Caki2 (cell line): ENCODE measurements around the gene ARSG. TPM values are rescaled to one million over a fixed set of nuclear protein-coding genes. Genes with fewer than 3 reads are reported as not detected.

Experiments used
- DNase-seq: peaks from one replicate; pipeline ENCODE4 v3.0.0-alpha.2; 2015; ENCODE audit warnings: low read depth
- in situ Hi-C: cut with HindIII; loops from 2 replicates; pipeline ENCODE4 v1.10.0; 2016; ENCODE audit warnings: low sequenced_read_pairs, low pct_unique_long_range_greater_than_20kb, mixed read lengths
- total RNA-seq: library from RNA; depleted of rRNA; stranded (reverse); fragments of >200 nt; shearing (Covaris generic); gene quantifications from 2 replicates; pipeline ENCODE4 v1.2.3, GENCODE V29; 2014; ENCODE audit warnings: low replicate concordance

Gene ARSG
- total RNA-seq, 1 experiment from 2014 or later: 0.41 TPM

DNA sequence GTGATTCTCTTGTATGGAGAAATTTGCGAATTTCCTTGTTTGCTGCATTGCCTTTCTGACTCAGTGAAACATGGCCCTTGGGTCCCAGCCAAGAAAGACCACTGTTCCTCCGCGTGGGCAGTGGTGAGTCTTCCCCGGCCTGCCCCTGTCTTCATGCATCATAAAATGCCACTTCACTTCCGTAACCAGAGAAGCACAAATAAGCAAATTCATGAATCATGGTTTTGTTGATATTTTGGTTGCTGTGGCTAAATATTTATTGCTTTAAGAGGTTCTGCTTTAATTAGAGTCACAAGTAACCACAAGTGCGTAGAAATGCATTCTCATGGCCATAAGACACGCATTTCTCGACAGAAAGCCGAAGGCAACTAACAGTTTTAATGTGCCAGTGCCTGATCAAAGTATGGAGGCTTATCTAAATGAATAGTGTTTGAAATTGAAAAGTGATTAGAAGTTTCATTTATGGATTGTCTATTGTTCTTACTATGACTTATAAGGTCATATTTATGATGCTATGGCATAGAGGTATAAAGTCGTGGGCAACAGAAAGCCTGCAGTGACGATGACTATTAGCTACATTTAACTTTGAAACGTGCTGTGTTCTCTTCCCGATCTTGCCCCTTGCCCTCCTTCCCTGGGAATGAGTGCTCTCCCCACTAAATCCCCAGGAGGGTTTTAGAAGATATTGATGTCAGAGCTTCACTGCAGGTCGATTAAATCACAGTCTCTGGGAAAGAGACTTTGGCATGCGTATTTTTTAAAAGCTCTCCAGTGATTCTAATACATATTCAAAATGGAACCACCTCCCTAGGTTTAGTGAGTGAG is 90.0 kb downstream of the ARSG start:
- in situ Hi-C loops: no loop called here
- DNase-seq: peak; percentile 95

DNA sequence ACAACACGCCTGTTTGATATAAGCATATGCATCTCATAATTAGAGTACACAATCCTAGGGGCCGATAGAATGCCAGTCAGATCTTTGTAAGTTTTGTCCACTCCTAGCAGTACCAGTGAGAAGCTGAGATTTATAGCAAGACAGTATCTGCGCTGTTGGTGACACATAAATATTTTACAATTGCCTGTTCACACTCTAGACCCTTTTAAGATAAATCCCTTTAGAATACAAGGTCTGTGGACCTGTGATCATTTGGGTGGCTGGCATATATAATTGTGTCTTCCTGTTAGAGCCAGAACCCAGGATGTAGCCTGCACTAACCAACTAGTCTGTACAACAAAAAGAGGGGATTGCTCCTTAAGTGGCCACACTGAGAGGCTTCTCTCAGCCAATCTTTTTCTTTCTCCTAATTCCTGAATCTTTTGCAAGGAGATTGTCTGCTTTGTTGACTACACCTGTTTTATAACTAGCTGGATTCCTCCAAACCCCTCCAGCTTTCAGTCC is 91.3 kb downstream of the ARSG start:
- DNase-seq: peak; percentile 19
- in situ Hi-C loops: no loop called here

DNA sequence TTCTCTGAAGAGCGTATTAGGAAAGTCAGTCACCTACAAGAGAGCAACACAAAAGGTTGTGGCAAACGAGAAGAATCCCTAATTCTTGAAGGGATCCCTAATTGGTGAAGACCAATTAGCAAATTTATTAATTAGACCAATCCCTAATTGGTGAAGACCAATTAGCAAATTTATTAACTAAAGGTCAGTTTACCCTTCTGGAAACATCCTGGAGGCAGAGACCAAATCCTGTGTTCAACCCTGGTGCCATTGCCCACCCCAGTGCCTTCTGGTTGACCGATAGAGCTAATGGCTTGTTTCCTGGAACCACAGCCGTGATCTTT is 91.8 kb downstream of the ARSG start:
- in situ Hi-C loops: no loop called here
- DNase-seq: no peak

DNA sequence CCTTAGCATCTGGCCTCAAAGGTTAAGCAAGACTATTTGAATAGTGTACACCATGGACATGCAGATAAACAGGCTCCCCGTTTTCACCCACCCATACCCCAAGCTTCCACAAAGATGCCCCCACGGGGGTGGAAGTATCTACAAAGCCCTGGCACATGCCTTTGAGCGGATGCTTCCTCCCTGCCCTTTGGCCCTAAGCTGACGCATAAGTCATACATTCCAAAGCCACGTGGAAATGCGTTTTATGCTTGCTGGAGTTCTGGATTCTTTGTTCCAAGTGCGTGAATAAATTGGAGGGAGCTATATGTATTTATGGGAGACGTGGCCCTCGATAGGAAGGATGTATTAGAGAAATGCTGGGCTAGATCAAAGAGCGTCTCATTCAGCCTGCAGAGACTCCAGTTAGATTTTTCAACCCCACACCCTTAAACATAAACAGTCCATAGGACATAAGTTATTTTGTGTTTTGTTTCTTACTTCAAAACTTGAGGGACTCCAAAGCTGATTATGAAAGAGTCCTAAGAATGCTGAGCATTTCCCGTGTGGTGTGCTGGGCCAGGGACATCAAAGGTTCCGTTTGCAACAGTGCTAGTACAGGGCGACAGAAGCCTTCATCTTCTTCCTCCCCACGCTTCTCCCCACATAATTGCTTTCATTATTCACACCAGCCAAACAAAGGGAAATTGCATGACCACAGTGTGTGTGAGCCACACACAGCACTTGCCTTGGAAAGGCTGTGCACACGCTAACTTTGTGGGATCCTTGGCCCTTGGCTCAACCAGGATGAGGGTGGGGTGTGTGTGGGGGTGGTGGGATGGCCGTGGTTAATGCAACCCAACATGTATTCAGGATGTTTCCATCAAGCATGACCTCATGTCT is 92.4 kb downstream of the ARSG start:
- peak; percentile 57 for DNase-seq
- in situ Hi-C loops: no loop called here

DNA sequence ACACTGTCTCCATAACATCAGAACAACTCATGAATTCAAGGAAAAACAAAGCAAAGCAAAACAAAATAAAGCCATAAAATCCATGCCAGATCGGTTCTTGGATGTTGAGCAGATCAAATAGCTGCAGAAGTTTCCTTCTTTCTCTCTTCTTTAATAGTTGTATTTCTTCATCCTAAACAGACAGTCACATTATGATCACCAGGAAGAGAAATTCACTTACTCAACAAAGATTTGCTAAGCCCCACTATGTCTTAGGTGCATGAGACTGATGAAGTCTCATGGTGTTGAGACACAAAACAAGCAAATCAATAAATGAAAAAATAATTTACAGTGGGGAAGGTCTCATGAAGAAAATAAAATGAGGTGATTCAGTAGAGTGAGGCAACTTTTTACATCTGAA is 93.2 kb downstream of the ARSG start:
- no peak for DNase-seq
- in situ Hi-C loops: no loop called here

DNA sequence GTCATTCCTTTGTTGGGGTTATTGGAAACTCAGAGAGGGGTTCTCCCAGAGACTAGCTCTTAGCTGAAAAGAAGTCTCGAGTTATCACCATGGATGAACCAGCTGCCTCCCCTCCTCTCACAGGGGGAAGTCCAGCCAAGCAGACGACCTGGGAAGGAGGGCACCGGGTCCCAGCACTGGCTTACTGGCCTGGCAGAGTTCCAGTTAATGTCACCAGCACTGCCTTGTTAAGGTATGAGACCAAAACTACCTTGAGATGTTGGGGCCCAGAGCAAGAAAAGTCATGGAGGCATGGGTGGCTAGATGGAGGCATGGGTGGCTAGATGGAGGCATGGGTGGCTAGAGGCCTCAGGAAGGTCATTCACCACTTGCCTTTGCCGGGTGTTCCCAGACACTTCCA is 93.6 kb downstream of the ARSG start:
- no peak for DNase-seq
- in situ Hi-C loops: no loop called here

DNA sequence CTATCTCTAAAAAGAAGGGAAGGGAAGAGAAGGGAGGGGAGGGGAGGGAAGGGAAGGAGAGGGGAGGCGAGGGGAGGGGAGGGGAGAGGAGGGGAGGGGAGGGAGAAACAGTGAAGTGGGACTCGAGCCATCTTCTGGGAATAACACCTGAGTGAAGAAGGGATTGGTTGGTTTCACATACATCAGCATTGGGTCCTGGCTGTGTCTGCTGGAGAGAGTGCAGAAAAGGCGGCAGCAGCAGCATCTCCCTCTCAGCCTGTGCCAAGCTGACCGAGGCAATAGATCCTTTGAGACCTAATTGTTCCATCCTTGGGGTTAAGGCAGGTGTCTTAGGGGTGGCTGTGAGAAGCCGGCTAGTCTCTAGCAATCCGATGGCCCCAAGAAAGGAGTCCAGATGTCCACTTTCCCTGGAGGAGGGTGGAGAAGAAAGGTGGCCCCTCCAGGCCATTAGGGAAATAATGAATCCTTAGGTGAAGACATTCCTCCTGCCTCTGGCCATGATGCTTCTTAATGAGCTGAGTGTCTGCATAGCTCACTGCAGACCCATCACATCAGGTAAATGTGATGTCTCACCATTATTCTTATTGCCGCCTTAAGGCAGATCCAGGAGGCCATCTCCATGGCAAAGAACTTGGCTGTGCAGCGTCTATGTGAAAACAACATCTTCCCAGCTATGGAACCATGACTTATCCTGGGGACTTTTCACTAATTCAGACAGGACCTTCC is 94.4 kb downstream of the ARSG start:
- in situ Hi-C loops: no loop called here
- no peak for DNase-seq

DNA sequence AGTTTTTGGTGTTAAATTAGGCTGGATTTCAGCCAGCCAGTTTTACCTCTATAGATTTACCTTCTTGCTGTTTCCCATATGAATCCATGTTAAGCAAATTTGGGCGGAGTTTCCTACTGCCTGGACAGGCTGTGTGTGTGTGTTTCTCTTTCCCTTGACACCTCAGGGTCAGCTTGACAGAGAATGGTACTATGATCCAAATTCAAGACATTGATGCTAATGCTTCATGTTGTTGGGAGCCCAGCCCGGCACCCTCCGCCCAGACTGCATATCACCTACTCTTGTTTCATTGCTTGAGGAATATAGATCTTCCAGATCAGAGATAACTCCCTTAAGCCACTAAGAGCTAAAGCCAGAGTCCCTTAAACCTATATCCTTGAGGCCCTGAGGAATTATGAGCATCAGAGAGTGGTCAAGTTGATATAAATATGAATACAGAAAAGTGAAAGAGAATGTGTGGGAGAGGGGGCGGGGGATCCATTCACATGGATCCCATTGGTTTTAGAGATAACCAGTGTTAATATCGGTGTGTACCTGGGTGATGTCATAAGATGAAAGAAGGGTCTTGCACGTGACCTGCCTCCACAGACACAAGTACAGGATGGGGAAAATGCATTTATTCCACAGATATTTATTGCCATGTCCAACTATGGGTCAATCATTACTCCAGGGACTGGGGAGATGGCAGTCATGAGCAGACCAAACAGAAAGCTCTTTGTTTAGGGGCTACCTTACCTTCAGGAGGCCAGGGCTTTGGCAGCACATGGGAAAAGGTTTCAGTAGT is 96.3 kb downstream of the ARSG start:
- DNase-seq: no peak
- in situ Hi-C loops: no loop called here

DNA sequence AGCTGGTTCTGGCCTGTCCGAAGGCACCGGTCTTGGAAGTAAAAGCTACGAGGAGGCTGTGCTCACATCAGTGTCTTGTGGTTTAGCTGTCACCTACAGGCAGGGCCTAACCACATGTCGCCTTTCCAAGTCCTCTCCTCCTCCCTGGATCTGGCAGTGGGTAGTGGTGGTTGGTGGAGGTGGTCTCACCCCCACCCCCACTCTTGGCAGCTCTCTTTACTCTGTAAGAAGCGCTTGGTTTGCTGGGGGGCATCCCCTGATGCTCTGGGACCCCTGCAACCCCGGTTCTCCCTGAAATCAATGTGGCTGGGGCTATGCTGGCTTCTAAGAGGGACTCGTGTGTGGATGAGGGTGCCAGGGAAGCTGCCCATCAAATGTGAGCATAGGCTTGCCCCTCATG is 97.7 kb downstream of the ARSG start:
- in situ Hi-C loops: no loop called here
- DNase-seq: no peak

DNA sequence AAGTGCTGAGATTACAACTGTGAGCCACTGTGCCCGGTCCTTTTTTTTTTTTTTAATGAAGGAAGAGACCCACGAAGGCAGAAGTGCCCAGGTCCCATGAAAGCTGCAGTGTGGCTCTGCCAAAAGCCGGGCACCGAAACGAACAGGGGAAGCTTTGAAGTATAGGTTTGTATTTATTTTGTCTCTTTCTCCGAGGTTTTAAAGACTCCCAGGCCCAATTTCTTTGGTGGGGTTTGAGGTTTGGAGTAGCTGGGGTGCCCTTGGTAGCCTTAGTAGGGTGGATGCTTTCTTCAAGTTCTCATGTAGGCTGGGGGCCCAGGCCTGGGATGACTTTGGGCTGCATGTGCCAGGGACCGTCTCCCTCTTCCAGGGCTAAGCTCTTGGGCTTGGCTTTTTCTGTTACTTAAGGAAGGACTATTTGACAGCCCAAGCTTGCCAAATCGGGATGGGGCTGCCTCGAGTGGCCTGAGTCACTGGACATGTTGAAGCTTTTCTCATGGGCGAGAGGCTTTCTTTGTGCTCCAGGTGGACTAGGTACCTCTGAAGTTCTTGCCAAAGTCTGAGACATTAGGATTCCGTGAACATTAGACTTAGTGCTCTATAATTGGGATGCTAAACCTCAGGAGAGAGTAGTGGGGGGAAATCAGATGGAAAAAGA is 99.7 kb downstream of the ARSG start:
- DNase-seq: no peak
- in situ Hi-C loops: no loop called here

DNA sequence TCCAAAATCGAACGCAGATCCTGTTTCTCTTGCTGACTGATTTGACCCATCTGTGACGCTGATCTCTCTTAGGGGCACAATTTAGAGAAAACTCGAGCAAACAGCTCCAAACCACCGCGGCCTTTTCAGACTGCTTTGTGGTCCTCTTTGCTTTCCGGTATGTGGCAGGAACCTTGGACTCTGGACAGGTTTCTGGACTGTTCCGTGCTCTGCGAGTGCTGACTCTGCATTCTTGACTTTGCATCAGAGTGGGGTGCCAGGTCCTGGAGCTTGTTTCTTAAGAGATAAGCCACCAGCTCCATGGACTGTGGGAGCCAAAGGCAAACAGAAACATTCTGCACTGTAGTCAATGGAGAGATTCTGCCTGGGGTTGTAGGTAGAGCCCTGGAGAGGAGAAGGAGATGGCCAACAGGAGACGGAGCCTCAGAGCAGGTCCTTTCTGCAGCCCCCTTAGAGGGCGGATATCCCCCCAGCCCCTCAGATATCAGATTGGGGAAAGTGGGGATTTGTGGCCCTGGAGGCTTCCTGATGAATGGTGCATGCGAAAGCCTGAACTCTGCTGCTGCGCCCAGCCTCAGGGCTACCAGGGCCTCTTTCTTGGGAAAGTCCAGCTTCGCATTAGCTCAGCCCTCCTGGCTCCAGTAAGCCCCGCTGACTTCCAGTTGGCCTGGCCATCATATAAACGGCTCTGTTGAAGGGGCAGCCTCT is 100.4 kb downstream of the ARSG start:
- no peak for DNase-seq
- in situ Hi-C loops: no loop called here

DNA sequence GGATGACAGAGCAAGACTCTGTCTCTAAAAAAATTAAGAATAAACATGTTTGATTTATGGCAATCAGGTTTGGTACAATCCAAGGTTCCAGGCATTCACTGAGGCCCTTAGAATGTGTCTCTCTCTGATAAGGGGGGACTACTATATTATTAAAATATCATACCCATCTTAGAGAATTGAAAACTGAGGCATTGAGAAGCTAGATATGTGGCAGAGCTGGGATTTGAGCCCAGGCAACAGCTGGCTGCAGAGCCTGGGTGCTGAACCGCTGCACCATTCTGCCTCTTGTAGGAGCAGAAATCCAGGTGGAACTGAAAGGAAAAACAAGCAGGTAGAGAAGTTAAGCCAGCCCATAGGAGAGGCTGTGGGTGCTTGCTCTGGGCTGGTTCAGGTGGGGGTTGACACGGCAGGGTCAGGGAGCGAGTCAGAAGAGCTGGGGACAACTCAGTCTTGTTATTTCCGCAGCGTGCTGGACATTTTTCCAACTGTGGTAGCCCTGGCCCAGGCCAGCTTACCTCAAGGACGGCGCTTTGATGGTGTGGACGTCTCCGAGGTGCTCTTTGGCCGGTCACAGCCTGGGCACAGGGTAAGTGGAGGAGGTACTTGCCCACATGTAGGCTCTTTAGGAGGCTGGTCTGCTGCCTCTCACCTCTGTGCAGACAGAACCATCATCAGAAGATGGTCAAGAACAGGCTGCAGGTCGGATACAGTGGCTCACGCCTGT is 103.5 kb downstream of the ARSG start:
- in situ Hi-C loops: no loop called here
- DNase-seq: no peak

DNA sequence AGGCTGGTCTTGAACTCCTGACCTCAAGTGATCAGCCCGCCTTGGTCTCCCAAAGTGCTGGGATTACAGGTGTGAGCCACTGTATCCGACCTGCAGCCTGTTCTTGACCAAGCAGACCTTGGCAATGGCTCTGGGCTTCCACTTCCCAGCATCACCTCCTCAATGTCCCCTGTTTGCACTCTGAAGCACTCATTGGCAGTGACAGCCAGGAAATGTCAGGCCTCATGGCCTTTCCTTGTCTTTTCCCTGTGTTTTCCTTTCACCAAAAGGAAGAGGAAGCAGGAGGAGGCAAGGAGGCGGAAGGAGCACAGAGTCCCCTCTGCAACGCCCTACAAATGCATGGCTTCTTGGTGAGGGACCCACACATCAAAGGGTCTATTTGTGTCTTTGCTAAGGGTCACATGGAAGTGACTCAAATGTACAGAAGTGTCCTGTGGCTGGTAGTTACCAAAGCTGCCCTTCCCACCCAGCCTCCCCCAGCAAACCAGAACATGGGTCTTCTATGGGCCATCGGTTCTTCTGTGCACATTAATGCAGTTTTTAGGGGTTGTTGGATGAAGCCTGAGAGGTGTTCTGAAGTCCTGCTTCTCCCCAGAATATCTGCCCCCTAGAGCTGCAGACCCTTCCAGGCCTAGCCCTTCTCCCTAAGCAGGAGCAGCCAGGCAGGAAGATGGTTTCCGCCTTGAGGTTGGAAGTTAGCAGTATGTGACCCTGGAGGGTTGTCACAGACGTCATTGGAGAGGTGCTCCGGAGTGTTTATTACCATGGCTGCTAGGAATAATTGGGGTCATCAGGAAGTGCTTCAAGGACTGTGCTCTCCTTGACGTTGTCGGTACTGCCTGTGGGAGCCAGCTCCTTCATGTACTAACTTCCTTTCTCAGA is 105.2 kb downstream of the ARSG start:
- DNase-seq: no peak
- in situ Hi-C loops: no loop called here

DNA sequence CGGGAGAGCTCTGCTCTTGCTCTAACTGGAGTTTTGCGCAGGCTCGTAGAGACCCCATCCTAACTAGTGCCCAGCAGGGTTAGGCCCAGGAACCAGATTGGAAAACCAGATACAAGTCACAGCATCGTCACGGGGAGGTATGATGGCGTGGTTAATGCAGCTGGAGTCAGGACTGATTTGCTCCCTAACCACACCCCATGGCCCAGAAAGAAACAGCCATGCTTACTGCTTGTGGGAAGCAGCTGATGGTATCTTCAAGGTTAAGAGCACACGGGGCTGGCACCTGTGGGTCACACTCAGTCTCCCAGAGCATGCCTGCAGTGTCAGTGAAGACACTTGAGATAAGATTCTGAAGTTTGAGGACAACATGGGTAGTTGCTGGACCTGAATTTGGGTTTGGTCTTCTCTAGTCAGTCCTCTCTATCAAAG is 105.8 kb downstream of the ARSG start:
- DNase-seq: no peak
- in situ Hi-C loops: no loop called here

DNA sequence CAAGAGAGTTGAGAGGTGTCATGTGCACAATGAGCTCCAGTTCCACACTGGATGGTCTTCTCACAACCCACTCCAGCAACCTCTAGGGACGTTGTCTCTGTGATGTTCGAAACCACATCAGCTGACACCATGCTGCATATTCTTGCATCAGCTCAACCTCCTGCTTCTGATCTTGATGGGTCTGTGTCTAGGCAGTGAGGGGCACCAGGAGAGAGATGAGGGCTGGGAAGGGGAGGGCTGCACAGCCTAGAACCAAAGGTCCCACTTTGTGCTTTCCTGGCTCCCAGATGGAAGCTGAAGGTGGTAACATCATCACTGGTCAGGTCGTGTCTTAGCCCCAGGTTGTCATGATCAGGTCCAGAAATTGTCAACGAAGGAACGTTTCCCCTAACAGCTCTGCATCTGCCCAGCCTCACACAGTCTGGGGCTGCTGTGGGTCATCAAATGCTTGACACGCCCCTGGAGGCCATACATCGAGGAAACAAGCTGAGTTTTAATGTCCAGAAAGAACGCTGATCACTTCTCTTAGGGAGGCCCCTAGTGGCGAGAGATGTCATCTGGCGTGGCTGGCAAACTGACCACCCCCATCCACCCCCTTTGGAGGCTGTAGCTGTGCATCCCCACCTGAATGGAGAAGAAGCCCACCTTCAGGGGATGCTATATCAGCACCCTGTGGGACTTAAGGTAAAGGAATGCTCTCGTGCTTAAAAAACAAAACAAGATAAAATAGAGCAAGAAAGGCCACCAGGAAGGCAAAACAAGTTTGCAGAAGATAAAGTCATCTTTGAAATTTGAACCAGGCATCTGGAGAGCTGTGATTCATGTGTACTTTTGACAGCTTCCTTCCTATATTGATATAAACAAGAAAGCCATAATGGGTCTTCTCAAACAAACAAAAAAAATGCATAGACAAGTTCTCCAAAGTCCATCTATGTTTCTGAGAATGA is 107.7 kb downstream of the ARSG start:
- in situ Hi-C loops: no loop called here
- DNase-seq: peak; percentile 47
